GM19035 (cell line): Measurements from ENCODE around the gene CXCR2.
A peak's percentile ranks its signal among the peaks of the same experiment; 100 is the strongest.

Source experiments
- ATAC-seq: cut with Tn5 transposase; IDR thresholded peaks from one replicate; pipeline ENCODE4 v1.9.1; 2021; ENCODE audit not compliant: unreplicated experiment

Gene CXCR2

DNA sequence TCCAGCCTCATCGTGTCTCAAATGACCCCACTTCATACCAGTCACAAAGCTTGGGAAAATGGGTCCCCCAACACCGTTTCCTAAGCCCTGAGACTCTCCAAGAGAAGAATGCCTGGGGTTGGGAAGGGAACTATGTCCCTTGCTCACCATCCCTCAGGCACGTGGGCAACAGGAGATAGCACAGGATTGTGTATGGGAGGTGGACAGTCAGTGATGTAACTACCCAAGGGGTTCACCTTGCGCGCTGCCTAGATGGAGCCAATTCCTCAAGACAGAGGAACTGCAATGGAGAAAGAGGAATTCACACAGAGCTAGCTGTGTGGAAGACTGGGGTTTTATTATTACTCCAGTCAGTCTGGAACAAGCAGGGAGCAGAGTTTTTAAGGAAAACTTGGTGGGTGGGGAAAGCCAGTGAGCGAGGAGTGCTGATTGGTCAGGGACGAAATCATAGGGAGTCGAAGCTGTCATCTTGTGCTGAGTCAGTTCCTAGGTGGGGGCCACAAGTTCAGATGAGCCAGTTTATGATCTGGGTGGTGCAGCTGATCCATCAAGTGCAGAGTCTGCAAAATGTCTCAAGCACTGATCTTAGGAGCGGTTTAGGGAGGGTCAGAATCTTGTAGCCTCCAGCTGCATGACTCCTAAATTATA is 54.8 kb downstream of the CXCR2 start:
- no peak for ATAC-seq

DNA sequence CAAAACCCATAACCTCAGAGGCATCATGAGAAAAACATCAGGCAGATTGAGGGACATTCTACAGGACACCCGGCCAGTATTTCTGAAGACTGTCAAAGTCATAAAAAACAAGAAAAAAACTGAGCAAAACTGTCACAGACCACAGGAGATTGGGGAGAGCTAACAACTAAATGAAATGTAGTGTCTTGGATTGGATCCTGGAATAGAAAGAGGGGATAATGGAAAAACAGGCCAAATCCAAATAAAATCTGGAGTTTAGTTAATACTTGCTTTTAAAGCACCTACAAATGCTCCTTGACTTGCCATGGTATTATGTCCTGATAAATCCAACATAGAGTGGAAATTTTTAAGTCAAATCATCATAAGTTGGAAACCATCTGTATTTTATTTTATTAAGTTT is 58.5 kb downstream of the CXCR2 start:
- no peak for ATAC-seq

DNA sequence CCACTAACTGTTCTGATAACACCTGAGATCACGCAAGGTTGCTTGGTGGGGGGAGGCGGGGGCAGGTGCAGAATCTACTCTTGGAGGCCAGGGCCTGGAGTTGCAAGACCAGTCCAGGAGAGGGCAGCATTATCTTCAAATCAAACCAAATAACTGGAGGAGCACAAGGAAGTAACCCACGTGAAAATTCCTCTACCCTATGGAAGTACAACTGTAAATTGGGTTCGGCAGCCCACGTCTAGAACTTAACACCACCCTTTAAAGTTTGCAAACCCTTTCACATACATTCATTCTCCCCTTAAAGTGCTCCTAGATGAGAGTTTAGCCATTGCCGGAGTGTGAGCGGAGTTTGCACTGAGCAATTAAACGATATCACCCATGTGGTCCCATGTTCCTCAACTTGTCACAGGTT is 60.5 kb downstream of the CXCR2 start:
- ATAC-seq: peak; percentile 67
